ENCODE data around the gene KCNH5.

The KCNH5 gene

DNA sequence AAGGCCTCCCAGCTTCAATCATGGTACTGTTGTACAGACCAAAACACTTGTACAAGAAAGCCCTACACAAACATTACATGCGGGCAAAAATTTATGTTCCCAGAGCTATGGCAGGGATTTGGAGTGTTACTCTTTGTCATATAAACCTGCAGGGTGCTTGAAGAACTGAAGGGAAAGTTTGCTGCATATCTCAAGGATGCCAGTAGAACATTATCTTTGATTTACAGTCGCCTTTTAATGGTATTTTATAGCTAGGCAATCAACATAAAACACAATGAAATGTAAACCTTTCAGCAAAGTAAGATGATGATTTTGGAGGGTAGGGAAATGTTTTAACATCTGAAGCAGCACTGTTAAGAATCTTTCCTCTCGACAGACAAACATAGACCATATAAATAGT lies 305.6 kb downstream of the KCNH5 start:
- DNase-seq (ENCODE audit: low read depth), result no peak

DNA sequence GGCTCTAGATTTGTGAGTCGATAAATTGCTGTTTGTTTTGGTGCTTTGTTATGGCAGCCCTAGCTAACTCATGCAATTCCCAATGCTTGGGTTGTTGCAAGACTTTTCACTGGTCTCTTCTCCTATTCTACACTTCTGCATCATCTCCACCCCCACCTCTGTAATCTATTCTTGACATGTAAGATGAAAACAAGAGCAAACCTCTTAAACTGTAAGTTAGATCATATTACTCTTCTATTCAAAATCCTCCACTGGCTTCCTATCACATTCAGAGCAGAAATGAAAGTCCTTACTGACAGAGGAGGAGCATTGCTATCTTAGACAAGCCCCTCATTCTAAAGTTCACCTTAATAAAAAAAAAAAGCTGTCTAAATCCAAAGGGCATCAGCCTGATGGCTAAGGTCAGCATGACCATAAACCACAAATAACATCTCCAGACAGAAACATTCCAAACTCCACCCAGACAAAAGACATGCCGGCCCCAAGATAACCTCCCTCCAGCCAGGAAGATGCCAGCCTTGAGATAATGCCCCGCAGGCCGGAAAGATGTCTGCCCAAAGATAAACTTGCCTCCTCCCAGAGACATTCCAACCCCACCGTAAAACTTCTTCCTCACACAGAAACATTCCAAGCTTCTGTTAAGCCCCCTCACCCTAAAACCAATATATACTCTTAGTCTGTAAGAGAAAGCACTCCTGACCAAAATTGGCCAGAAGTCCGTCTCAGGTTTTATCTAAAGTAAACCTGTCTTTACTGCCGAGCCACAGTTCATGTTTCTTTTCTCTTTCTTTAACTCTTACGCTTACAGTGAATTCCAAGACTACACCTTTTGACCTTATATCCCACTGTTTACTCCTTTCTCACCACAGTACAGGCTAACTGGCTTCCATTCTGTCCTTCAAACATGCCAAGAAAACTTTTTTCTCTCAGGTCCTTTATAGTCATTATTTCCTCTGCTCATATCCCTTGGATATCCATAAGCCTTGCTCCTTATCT lies 308.9 kb downstream of the KCNH5 start:
- DNase-seq (ENCODE audit: low read depth), result no peak

DNA sequence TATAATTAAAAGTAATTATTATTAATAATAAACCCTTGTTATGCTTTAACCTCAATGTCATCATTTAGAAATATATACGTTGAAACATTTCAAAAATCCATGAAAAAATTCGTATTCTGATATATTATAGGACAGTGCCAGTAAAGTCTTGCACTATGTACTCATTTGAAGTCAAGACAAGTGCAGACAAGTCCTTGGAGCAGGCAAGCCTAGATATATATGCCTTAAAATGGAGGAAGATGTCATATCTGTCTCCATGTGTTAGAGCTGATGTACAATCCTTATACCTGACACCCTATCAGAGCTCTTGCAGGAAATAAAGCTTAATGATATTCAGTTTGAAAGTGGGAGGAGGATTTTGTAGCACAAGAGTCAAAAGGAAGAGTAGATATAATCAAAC lies 310.4 kb downstream of the KCNH5 start:
- no peak for DNase-seq (ENCODE audit: low read depth)

DNA sequence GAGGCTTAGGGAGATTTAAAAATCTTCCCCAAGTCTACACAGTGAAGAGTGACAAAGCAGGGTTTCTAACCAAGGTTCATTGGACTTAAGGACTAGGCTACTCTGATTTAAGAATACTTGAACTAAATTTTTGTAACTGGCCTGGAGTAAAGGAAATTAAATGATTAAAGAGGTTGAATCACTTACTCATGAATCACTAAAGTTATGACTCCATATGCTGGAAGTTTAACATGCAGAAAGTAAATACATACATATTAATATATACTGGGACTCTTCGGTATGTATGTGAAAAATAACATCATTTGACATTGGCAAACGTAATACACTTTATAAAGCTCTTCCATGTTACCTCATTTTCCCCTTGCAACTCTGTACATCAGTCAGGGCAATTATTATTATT lies 322.9 kb downstream of the KCNH5 start:
- DNase-seq (ENCODE audit: low read depth), result no peak

DNA sequence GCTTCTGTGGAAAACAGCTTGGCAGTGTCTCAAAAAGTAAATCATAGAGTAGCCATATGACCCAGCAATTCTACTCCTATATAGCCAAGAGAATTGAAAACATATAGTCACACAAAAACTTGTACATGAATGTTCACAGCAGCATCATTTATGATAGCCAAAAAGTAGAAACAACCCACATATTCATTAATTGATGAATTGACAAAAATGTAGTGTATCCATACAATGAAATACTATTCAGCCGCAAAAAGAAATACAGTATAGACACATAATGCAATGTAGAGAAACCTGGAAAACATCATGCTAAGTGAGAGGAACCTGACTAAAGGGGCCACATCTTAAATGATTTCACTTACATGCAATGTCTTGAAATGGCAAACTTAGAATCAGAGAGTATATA lies 326.6 kb downstream of the KCNH5 start:
- DNase-seq (ENCODE audit: low read depth), result no peak

DNA sequence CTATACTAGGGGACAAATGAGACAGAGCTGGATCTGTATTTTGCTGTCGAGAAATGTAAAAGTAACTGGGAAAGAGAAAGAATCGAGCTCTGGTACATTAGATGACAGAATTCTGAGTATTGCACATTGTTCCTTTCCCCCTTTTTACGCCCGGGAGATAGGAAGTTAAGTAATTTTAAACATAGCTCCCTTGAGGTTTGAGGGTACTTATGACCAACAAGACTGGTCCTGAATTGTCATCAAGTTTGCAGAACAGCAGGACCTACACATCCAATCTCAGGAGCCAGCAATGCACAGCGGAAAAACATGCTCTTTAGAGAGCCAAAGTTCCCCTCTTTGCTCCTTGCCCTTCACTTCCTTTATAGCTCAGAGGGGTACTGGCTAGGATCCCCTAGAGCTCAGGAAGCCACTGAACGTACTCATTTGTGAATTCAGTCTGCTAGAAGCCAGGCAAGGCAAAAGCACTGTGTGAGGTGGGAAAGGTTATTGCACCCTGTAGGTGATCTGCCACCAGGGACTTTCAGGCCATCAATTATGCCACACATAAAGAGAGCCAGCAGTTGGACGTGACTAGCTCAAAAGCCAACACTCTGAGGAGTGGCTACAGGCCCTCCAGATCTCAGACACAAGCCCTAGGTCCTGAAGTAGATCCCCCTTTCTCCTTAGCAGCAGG lies 333.8 kb downstream of the KCNH5 start:
- DNase-seq (ENCODE audit: low read depth), result no peak

DNA sequence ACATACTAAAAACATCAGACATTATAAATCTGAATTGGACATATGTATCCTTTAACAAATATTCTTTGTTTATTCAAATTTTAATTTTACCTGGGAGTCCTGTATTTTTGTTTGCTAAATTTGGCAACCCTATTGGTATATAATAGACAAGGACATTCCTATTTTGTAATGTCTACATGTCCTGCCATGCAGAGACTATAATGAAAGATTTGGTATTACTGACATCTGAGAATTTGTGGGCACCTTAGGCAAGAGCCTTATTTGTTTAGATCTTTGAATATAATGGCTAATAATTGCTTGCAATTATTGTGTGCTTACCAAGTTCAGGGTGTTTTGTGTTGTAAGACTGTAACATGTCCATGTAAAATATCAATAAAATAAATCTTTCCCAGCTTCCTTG lies 334.4 kb downstream of the KCNH5 start:
- DNase-seq (ENCODE audit: low read depth), result no peak

DNA sequence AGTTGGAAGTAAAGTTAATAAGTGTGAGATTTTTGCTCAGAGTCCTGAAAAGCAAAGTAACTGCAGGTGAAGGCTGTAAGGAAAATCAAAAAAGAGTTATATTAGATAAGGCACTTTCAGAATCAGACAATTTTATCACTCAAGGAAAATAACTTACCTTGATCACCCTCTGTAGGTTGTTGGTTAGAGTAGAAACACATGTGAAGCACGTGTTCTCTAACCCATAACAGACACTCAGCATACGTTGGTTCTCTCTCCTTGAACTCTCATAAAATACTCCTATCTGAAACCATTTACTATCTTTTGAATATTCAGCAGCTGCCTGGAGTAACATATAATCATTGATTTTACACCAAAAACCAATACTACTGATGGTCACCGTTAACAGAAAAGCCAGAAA lies 335.5 kb downstream of the KCNH5 start:
- no peak for DNase-seq (ENCODE audit: low read depth)

DNA sequence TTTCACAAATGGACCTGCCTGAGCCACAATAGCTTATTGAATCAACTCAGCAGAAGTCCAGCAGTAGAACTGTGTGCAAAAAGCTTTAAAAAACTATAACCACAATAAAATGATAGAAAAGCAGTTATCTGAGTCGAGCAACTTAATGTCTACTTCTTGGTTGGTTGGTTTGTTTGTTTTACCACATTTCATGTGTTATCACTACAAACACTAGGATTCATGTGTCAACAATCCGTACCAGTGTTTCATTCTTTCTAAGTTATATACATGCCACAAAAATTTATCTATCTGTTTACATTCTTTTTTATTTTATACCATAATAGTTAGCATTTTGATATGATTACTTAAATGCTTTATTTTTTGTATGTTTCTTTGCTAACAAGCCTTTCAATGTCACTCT lies 339.0 kb downstream of the KCNH5 start:
- no peak for DNase-seq (ENCODE audit: low read depth)

DNA sequence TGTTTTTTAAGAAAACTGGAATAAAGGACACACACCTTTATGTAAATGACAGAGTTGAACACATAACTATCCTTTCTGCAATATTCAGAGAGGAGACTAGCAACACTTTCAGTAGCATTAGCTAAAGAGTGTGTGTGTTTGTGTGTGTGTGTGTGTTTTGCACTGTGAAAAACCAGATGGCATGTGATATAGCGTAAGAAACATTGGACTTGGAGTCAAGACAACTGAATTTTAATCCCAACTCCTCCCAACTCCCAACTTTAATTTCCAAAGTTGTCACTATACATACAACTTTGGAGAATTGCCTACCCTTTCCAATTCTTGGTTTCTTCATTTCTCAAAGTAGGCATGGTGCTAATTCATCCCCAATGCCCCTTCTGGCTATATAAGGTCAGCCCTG lies 347.8 kb downstream of the KCNH5 start:
- no peak for DNase-seq (ENCODE audit: low read depth)

DNA sequence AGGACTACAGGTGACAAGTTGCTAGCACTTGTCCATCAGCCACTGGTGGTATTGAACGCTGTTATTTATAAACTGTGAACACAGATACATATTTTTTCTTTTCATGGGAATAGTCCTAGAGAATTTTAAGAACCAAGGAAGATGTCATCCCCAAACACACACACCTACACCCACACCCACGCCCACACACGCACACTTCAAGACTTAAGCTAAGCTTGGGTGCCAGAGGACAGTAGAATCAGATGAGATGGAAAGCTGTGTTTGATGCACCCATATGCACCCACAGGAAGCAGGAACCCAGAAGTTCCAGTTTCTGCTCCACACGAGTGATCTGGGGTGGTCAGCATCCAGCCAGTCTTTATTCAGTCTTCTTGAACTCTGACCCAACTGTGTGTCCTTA lies 348.3 kb downstream of the KCNH5 start:
- no peak for DNase-seq (ENCODE audit: low read depth)

DNA sequence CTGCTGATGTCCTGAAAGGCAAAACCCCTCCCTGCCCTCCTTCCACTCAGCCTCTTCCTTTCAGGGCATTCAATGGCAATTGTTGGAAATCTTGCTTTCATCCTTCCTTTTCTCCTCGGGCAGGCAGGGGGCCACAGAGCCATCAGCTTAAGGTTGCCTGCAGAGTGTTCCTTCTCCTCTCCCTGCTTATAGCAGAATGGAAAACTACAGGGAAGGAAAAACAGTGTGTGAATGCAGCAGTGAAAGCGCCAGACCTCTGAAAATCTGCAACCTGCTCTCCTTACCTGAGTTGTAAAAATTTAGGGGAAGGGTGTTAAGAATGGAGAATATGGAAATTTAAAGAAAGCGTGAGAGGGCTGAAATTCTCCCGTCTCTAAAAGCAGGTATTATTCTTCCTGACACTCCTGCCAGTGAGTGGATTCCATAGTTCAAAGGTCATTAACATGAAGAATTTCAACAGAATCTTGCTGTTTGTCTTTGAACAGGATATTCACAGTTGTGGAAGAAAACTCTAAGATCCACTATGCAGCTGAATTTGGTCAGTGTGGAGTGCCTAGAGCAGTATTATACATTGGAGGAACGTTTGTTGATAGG lies 348.8 kb downstream of the KCNH5 start:
- no peak for DNase-seq (ENCODE audit: low read depth)

DNA sequence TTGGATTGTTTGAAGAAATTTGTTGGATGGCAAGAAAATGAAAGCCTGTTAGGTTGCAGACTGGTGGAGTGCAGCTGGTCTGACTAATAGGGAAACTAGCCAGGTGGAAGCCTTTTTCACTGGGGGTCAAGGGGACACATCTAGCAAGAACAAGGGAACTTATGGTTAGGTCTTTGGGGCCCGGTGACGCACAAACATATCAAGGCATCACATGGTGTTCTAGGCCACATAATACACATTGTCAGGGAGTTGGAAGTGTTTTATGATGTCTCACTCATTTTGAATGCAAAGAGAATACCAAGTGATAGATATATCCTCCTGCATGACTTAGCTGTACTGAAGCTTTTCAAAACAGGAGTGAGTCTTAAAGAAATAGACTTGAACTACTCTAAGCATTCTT lies 351.2 kb downstream of the KCNH5 start:
- no peak for DNase-seq (ENCODE audit: low read depth)

DNA sequence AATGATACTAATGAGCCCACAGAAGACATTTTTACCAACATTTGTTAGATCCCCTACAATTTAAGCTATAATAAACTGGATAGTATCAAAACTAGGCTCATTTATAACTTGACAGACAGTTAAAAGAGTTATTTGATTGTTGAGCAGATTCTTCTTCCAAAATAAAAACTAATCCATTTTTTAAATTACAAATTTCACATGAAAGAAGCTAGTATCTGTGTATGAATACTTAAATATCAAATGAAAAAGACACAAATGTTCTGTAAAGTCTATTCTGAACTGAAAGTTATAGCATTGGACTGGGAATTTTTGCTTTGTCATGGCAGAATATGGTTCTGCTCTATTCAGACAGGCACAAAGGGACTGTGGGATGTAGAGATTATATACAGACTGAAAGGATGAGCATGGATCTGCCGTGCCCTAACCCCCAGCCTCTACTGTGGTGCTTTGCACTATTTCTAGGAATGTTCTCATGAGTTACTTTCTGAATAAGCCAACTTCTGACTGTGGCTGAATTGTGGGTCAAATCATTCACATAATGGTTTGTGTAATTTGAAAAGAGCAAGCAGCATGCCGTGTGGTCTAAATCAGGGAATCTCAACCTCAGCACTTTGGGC lies 352.7 kb downstream of the KCNH5 start:
- DNase-seq (ENCODE audit: low read depth), result no peak

DNA sequence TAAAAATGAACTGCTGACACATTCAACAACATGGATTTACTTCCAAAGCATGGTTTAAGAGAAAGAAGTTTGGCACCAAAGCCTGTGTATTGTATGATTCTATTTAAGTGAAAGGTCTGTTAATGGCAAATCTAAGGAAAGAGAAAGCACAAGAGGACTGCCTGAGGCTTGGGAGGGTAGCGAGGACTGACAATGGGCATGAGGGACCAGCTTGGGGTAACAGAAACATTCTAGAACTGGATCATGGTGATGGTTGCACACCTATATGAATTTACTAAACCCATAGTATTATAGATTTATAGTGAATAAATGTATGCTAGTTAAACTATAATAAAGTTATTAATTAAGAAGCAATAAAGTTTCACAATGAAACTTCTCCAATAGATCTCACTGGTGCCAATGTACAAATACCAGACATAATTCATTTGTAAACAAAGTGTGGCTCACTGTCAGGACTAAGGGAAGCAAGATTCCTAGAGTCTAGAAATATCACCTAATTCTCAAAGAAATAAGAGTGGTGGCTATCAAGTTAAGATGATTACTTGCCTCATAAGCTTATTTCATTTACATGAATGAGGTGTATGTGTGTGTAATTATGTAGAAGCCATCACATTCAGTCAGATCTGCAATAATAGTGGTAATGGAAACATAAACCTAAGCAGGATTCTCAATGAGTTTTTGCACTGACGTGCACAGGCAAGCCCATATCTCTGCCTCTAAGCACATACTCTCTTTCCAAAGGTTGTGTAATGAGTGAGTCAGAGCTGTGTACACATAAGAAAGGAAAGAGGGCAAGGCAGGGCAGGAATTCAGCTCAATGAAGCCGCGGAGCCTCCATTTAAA lies 353.4 kb downstream of the KCNH5 start:
- no peak for DNase-seq (ENCODE audit: low read depth)

DNA sequence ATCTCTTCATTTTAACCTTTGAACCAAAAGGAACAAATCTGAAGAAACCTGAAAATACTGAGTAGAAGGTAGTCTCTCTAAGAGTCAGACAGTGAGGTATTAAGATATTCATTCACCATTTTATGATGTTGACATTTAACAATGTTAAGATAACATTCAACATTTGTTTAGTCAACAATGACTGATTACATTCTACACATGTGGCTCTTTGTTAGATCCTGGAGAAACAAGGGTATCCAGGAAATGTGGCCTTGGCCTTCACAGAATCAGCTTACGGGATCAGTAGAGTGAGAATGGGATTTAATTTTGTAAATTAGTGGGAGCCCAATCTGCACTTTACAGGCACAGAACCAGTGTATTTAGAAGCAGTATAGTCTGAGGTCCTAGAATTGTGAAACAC lies 355.5 kb downstream of the KCNH5 start:
- no peak for DNase-seq (ENCODE audit: low read depth)

DNA sequence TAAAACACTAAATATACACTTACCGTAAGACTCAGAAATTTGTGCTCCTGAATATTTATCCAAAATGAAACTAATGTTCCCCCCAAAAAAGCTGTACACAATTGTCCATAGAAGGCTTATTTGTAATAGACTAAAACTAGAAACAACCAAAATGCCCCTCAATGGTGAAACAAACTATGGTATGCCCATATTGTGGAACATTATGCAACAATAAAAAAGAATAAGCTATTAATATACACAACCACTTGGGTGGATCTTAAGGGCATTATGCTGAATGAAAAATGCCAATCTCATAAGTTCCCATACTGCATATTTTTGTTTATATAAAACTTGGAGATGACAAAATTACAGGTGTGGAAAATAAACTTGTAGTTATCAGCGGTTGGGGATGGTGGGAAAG lies 357.4 kb downstream of the KCNH5 start:
- DNase-seq (ENCODE audit: low read depth), result no peak

DNA sequence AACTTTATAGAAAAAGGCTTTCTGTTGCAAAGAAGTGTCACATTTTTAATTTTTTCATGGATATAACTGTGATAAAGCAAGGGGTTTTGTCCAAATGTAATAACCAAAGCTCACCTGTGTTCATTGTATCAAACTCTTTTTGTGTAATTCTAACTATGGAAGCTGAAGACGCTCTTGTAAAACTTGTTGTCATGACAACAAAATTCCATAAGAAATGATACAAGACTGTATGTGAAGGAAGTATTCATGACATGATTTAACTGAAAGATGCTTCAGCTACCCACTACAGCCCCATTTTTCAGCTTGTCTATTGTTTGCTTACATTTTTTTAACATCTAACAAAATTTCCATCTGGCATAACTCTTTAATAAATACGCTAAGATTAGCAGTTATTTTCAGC lies 360.9 kb downstream of the KCNH5 start:
- no peak for DNase-seq (ENCODE audit: low read depth)

DNA sequence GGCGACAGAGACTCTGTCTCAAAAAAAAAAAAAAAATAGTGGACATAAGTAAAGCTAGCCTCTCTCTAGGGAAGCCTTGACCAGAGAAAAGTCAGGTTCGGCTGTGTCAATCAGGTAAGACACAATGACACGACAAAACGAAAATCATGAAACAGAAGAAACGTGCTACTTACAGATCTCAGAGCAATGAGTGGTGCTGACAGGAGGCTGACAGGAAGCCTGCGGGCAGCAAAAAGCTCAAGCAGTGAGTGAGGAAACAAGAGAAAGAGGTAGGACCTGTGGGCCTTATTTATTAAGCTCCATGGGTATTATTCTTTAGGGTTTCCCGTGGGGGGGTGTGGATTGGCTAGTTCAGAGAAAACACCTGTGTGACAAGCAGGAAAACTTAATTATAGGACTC lies 363.1 kb downstream of the KCNH5 start:
- no peak for DNase-seq (ENCODE audit: low read depth)

DNA sequence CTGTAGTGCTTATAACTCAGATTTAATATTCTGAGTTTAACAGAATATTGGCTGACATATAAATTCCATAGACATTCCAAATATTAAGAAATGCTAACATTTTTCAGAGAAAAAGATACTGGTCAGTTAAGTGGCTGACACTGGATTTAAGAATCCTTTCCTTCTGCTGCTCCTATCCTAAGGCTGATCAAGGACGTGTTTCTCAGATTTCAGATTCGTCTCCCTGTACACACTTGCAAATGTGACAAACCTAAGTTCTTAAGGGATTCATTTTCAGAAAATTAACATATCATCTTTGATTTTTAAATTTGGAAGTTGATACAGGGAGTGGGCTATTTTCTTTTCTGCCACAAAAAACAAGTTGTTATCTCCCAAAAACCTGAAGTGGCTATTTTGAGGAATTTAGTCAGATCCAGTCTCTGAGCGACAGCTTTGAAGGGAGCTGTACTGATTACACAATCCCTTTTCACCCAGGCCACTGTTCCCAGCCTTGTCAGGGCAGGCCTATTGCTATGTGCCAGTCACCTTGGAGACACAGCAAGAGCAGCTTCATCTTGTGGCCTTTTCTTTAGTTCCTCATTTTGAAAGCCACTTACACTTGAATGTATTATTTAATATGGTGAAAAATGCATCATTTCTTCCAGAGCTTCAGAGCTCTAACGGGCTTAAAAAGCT lies 370.6 kb downstream of the KCNH5 start:
- no peak for DNase-seq (ENCODE audit: low read depth)

Data from activated T-helper 9 cell treated with anti-CD3 and anti-CD28 coated beads, Interleukin-2, amount 50 U/mL, for 16 hours (primary cell).